HEK293 (cell line): Measurements from ENCODE around the gene GABRB2.

Experiments
- CTCF ChIP-seq: fragments of 450-650 bp; formaldehyde crosslinking; IDR thresholded peaks from 2 replicates; pipeline ENCODE4 v1.5.1; 2016; ENCODE audit warnings: missing biosample characterization, missing genetic modification characterization
- GLI4 ChIP-seq: fragments of 450-650 bp; formaldehyde crosslinking; IDR thresholded peaks from 2 replicates; pipeline ENCODE4 v1.5.1; 2016; ENCODE audit warnings: missing biosample characterization, missing genetic modification characterization
- TCF7L2 ChIP-seq: IDR thresholded peaks from 2 replicates; pipeline ENCODE4 v1.6.1; 2011; ENCODE audit warnings: low read depth, mild to moderate bottlenecking, inconsistent platforms, low read length, moderate library complexity, borderline replicate concordance
- YY1 ChIP-seq: fragments of 450-650 bp; formaldehyde crosslinking; IDR thresholded peaks from 2 replicates; pipeline ENCODE4 v1.5.1; 2018; ENCODE audit warnings: missing biosample characterization, missing genetic modification characterization
- ZNF121 ChIP-seq: fragments of 450-650 bp; formaldehyde crosslinking; IDR thresholded peaks from 2 replicates; pipeline ENCODE4 v1.5.1; 2016; ENCODE audit warnings: missing biosample characterization, missing genetic modification characterization
- ZNF473 ChIP-seq: fragments of 450-650 bp; formaldehyde crosslinking; IDR thresholded peaks from 2 replicates; pipeline ENCODE4 v1.5.1; 2017; ENCODE audit warnings: missing biosample characterization, missing genetic modification characterization

DNA sequence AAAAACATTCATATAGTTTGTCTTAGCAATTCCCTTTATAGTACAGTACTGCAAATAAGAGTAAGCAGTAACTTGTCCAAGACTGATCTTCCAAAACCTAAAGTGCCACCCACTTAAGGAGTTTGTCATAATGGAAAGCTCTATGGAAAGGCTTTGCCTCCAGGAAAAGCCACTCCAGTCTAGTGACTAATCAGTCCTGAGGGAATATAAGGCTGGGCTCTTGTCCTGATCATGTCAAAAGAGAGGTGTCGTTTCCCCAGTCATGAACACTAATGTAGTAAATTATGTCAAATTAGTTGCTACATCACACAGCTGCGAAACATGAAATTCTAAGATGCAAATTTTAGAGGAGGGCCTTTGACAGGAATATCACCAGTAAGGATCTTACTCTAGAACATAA is 271.6 kb downstream of the GABRB2 start:
- TF ChIP-seq TCF7L2 (no peak), ZNF121 (tag by site-specific recombination) (no peak), CTCF (tag by site-specific recombination) (no peak), ZNF473 (tag by site-specific recombination) (no peak), GLI4 (tag by site-specific recombination) (no peak), YY1 (tag by site-specific recombination) (no peak)
